GM10847 (cell line): ENCODE data around the gene OLFML2A.

Source experiments
- POLR2A ChIP-seq: IDR thresholded peaks from 2 replicates; pipeline ENCODE4 v1.6.1; 2011; ENCODE audit not compliant: insufficient read length; ENCODE audit errors: extremely low read depth

OLFML2A gene

GRCh38 chr9:124844291-124844690 lies 67.4 kb downstream of the OLFML2A start:
- no peak for TF ChIP-seq POLR2A

- no peak for TF ChIP-seq POLR2A
Measured at GRCh38 chr9:124846969-124847368, 70.0 kb downstream of the OLFML2A start.

GRCh38 chr9:124849801-124850200 lies 72.9 kb downstream of the OLFML2A start:
- TF ChIP-seq POLR2A, result no peak

- no peak for TF ChIP-seq POLR2A
Measured at GRCh38 chr9:124852121-124852828, 75.3 kb downstream of the OLFML2A start.

- TF ChIP-seq POLR2A, result no peak
Measured at GRCh38 chr9:124852829-124853531, 76.0 kb downstream of the OLFML2A start, which contains the start of gene WDR38. Gene WDR38, plus strand, starts transcription at chr9:124853460. Its CDS starts 72 bp downstream, at chr9:124853532.

- TF ChIP-seq POLR2A, result no peak
Measured at GRCh38 chr9:124853605-124854143, 76.7 kb downstream of the OLFML2A start.

GRCh38 chr9:124854161-124854560 lies 77.2 kb downstream of the OLFML2A start:
- TF ChIP-seq POLR2A, result no peak

- TF ChIP-seq POLR2A, result no peak
Measured at GRCh38 chr9:124854822-124855221, 77.9 kb downstream of the OLFML2A start.

- TF ChIP-seq POLR2A, result no peak
Measured at GRCh38 chr9:124855566-124855943, 78.6 kb downstream of the OLFML2A start.

- no peak for TF ChIP-seq POLR2A
Measured at GRCh38 chr9:124855944-124856765, 79.2 kb downstream of the OLFML2A start.

GRCh38 chr9:124857533-124858162 lies 80.7 kb downstream of the OLFML2A start:
- no peak for TF ChIP-seq POLR2A

GRCh38 chr9:124858330-124859046 lies 81.6 kb downstream of the OLFML2A start:
- no peak for TF ChIP-seq POLR2A

- TF ChIP-seq POLR2A, result no peak
Measured at GRCh38 chr9:124859803-124860581, 83.1 kb downstream of the OLFML2A start.
